GM18511 (cell line): ENCODE measurements around the gene SDK2.

Source experiments
- ATAC-seq: cut with Tn5 transposase; IDR thresholded peaks from one replicate; pipeline ENCODE4 v1.9.1; 2021; ENCODE audit warnings: mild to moderate bottlenecking, moderate library complexity; ENCODE audit not compliant: unreplicated experiment

SDK2 gene

DNA sequence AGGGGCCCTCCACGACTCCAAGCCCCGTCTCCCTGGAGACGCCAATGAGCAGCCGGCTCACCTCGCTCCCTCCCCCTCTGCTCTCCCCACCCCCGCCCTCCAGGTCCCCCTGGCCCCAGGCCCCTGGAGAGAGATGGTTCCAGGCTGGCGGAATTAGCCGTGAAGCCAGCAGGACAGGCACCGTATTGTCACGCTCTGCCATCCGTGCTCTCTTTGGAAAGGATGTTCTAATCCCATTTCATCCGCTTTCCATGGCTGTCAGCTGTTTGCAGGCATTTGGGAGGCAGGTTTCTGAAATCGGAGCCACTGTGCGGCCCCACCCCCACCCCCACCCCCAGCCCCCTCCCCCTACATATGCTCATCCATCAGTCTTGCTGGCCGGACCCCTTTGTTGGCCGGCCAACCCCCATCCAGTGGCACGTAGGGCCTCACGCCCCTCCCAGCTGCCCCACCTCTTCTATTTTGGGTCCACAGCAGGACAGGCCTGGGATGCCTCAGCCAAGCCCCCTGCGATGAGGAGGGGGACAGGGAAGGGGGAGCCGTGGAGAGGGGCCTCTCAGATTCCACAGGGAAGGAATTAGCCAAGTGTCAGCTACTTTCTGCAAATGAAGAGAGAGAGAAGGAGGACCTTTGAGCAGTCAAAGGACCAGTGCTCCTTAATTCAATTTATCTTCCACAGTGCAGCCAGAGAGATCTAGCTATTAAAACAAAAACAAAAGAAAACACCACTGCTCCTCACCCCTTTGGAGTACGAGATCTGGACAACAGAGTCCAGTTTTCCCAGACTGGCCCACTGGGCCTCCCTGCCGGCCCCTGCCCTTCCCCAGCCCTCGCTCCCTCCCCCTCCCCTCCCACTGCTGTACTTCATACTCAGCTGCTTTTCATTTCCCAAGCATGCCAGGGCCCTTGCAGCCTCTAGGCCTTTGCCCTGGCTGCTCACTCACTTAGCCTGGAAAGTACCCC is 30.7 kb downstream of the SDK2 start:
- no peak for ATAC-seq

- no peak for ATAC-seq
Measured at GRCh38 chr17:73612031-73612472, 32.2 kb downstream of the SDK2 start.

DNA sequence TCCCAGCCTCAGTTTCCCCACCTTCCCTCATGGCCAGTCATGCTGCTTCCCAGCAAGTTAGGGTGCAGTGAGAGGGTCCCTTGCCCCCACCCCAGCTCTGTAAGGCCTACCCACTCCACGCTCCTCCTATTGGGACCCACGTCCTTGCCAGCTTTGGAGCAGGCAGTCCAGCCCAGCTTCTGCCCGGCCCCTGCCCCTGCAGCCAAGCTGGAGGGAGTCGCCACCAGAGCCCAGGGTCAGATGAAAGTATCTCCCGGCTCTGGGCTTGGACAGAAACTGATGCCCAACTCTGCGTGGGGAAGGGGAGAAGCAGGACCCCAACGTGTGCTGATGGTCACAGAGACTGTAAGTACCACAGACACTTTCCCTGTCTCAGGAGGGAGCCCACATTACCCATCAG is 32.6 kb downstream of the SDK2 start:
- ATAC-seq: no peak

DNA sequence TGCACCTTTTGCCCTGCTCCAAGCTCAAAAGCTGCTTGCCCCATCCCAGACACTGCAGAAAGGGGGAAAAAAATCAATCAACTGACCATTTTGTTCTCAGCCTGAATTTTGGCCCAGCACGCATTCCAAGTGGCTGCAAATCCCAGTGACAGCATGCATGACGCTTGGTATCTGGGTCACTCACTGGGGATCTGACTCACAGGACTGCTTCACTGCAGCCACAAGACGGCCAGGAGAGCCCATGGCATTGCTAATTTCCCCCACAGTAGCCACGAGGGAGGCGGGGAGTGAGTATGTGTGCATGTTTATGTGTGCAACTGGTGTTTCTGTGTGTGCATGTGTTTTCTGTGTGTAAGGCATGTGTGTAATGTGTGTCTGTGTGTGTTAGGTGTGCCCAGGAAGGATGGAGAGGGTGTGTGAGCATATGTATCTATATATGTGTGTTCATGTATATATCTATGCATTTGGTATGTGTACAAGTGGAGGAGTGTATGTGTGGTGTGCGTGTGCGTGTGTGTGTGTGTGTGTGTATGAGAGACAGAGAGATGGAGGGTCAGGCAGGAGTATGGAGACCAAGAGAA is 33.8 kb downstream of the SDK2 start:
- ATAC-seq: no peak

DNA sequence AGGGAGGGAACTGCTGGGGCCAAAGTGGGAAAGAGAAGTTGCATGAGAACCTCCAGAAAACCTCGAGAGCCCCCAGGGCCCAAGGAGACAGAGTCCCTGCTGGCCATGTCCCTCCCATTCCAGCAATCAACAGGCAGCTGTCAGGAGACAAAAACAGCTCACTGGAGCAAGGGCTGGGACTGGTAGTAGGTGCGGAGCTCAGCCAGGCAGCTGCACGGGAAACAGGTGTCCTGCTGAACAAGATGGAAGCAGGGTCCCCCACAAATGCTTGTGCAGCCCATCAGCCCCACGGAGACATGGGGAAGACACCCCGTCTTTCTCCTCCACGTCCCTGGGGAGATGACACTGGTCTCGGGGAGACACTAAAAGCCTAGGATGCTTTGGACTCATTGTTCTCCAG is 34.5 kb downstream of the SDK2 start:
- no peak for ATAC-seq

DNA sequence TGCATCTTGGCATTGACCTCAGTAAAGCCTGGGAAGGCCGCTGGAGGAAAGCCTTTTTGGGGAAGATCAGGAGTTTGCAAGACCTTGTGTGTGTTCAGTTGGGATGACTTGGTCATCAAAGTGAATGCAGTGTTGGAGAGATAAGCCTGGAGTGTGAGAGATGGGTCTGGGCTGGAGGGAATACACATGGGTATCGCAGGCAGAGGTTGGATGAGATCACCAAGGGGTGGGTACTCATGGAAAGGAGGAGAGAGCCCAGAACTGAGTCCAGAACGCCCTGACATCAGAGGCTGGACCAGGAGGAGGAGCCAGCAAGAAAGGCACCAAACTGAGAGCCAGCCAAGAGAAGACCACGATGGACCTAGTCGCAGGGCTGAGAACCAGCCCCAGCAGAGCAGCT is 35.2 kb downstream of the SDK2 start:
- ATAC-seq: no peak

- ATAC-seq: no peak
Measured at GRCh38 chr17:73605444-73605843, 38.8 kb downstream of the SDK2 start.

GRCh38 chr17:73604476-73604875 is 39.8 kb downstream of the SDK2 start:
- no peak for ATAC-seq

GRCh38 chr17:73603971-73604370 is 40.3 kb downstream of the SDK2 start:
- ATAC-seq: no peak

- no peak for ATAC-seq
Measured at GRCh38 chr17:73600103-73600871, 44.0 kb downstream of the SDK2 start.

GRCh38 chr17:73599599-73599998 is 44.6 kb downstream of the SDK2 start:
- no peak for ATAC-seq

DNA sequence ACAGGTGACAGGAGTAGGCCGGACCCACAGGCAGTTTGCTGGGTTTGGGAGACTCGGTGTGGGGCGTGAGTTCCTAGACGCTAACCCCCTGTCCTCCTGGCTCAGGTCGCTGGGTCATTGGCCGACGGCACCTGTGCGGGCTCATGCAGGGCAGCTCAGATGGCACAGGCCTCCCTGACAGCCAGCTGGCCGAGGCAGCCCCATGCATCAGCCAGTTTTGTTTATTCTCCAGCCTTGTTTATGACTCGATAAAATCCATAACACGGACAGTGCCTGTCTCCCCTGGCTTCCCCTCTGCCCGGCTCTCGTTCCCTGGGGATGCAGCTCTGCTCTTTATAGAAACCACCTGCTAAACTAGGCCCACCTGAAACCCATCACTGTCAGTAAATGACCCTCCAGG is 46.0 kb downstream of the SDK2 start:
- no peak for ATAC-seq

DNA sequence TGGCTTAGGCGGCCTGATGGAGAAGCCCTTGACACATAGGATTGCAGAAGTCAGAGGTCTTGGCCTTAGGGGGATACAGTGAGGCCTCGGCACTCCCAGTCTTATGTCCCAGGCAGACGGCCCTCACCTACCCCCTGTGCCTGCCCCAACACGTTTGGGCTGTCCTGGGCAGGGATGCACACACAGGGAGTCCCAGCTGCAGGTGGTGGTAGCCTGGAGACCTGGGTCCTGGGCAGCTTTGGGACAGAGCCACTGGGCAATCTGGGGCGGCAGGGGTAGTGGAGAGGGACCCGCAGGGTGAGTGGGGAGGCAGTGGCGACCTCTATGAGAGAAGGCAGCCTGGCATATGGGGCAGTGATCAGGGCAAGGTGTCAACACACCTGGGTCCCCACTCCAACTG is 48.3 kb downstream of the SDK2 start:
- no peak for ATAC-seq

DNA sequence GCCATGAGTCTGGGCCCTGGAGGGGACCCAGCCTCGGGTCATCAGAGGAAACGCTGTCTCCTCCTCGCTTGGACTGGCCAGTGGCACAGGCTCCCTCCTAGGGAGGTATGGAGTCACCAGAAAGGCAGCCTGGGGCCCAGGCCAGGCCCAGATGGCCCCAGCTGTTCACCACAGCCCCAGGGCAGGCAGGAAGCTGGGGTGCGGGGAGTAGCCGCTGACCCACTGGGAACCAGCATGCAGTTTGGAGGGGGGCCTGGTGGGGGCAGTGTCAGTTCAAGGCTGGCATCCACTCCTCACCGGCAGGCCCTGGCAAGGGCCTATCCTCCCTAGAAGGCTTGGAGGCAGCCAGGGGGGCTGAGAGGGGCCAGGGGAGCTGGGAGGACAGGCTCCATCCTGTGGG is 48.8 kb downstream of the SDK2 start:
- no peak for ATAC-seq

DNA sequence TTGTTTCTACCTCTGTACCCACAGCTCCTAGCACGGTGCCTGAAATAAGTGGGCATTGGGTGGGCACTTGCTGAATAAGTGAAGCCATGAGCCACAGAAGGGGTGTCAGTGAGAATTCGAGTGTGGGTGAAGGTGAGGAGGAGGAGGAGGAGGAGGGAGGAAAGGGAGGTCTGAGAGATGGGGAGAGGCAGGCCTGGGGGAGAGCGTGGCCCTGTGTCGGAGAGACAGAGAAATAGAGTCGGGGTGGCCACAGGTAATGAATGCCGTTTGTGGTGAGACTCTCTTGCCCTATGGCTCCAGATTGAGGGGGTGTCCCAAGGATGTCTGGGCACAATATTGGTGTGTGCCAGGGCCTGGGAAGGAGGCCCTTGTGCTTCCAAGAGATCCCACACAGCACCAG is 49.2 kb downstream of the SDK2 start:
- ATAC-seq: no peak

DNA sequence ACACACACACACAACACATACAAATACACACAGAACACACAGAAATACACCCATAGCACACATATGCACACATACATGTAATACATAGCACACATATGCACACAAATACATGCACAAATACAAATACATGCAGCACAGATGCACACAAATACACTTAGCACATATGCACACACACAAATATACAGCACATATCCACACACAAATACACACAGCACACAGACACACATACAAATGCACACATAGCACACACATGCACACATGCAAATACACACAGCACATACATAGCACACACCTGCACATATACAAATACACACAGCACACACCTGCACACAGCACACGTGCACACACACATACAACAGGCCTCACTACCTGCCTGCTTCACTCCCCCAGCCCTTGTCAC is 49.6 kb downstream of the SDK2 start:
- no peak for ATAC-seq

DNA sequence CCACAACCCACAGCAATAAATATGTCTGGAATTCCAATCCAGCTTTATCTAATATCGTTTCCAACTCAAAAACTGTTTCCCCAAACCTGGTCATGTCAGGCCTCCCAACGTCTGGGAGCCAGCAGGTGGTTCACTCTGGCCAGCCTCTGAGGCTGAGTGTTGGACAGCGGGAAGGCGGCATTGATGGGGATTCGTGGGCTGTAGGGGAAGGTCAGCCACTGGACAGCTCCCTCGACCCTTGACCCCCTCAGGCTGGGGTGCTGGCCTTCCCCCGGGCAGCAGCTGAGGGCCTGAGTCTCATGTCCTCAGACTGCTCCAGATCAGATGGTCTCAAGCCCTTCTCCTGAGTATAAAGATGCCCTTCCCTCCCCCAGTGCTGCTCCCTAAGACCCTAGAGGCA is 50.2 kb downstream of the SDK2 start:
- ATAC-seq: no peak

DNA sequence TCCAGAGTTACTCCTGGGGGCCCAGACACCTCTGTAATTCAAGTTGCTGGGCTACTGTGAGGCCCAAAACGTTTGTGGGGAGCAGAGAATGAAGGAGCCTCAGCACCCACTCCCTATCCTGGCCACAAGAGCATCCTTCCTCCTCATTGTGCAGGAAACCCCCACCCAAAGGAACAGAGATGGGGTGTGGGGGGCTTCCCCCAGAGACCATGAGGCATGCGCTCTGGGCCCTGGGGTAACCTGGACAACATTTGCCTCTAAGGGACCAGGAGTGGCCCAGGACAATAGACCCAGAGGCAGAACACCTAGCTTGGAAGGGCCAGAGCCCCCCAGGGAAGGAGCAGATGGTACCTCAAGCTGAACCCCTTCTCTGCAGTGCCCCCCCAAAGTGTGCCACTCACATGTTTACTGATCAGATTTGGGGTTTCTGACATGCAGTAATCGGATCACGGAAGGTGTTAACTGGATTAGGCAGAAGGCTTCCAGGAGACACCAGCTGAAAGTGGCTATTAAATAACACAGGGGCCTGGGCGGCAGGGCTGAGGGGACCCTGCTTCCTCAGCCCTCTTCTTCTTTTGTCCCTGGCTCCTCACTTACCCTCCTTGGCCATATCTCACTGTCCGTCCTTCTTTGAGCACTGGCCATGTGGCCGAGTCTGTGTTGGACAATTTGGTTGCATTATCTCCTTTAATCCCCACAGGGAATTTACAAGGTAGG is 50.8 kb downstream of the SDK2 start:
- no peak for ATAC-seq

DNA sequence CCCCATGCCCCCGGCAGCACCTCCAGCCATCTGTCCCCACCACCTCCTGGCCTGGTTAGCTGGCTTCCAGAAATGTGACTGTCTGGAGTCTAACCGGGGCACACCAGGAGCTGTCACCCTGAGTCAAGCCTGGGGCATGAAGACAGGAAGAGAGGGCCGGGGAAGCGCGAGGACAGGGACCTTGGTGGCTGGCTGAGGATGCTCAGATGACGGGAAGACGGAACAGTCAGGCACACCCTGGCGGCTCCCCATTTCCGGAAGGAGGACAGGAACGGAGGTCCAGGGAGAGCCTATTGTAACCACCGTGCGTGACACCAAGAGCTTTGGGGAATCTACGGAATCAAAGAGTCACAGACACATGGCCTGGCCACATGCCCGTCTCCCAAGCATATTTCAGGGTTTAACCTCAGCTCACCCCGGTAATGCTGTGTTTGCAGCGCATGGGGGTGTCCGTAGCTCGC is 51.7 kb downstream of the SDK2 start:
- no peak for ATAC-seq

DNA sequence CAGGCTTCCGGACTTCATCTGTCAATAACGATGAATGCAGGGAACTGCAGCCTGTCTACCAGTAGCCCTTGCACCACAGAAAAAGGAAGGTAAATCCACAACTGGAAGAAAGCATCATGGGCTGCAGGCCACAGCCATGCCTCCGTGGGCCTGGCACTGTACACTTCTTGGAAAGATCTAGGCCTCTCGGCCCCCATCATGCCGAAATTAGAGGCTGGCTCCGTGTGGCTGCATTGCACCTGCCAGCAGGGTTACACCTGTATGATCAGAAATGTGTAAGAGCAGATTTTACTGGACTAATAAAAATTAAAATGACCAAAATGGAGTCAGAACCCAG is 52.2 kb downstream of the SDK2 start:
- ATAC-seq: peak; percentile 19
